WERI-Rb-1 (cell line): ENCODE data around the gene GLIS1.

Experiments used
- DNase-seq: peaks from one replicate; pipeline ENCODE4 v3.0.0-alpha.2; 2020
- H3K27ac ChIP-seq: fragments of 250-450 bp; sonication (Bioruptor Pico); 2 replicates; pipeline ENCODE4 v1.5.1; 2020; ENCODE audit warnings: mild to moderate bottlenecking, moderate library complexity
- H3K27me3 ChIP-seq: fragments of 250-450 bp; sonication (Bioruptor Pico); 2 replicates; pipeline ENCODE4 v1.5.1; 2021; ENCODE audit warnings: mild to moderate bottlenecking, low read depth, moderate library complexity; ENCODE audit not compliant: insufficient read depth, severe bottlenecking
- H3K36me3 ChIP-seq: fragments of 250-450 bp; sonication (Bioruptor Pico); 2 replicates; pipeline ENCODE4 v1.5.1; 2020; ENCODE audit warnings: mild to moderate bottlenecking, moderate library complexity
- H3K4me3 ChIP-seq: 2 replicates; pipeline ENCODE4 v1.5.1; 2011; ENCODE audit warnings: low read depth, mild to moderate bottlenecking, control low read depth, low read length
- H3K9me3 ChIP-seq: fragments of 250-450 bp; sonication (Bioruptor Pico); 2 replicates; pipeline ENCODE4 v1.5.1; 2021; ENCODE audit warnings: mild to moderate bottlenecking, moderate library complexity; ENCODE audit not compliant: severe bottlenecking
- CTCF ChIP-seq: IDR thresholded peaks from 2 replicates; pipeline ENCODE4 v1.5.1; 2011; ENCODE audit warnings: low read depth, mild to moderate bottlenecking, control low read depth, inconsistent platforms, low read length

The GLIS1 gene

GRCh38 chr1:53665996-53666395 lies 73.0 kb downstream of the GLIS1 start:
- DNase-seq, result no peak
- no peaks in the 10 kb centered on the region for H3K27me3 ChIP-seq
- TF ChIP-seq CTCF, result no peak
- no peaks in the 10 kb centered on the region for H3K36me3 ChIP-seq
- H3K9me3 ChIP-seq, result no peaks in the 10 kb centered on the region
- no peak overlapping the region for H3K4me3 ChIP-seq
- no peak overlapping the region for H3K27ac ChIP-seq

GRCh38 chr1:53663529-53664300 lies 75.2 kb downstream of the GLIS1 start:
- no peak for DNase-seq
- H3K36me3 ChIP-seq, result no peaks in the 10 kb centered on the region
- no peak overlapping the region for H3K27ac ChIP-seq
- no peak overlapping the region for H3K4me3 ChIP-seq
- H3K9me3 ChIP-seq, result no peaks in the 10 kb centered on the region
- H3K27me3 ChIP-seq, result no peaks in the 10 kb centered on the region
- no peak for TF ChIP-seq CTCF

GRCh38 chr1:53662951-53663350 lies 76.0 kb downstream of the GLIS1 start:
- Histone ChIP-seq H3K9me3 (no peaks in the 10 kb centered on the region), H3K27me3 (no peaks in the 10 kb centered on the region), H3K4me3 (no peak overlapping the region), H3K36me3 (no peaks in the 10 kb centered on the region), H3K27ac (no peak overlapping the region)
- DNase-seq, result no peak
- no peak for TF ChIP-seq CTCF

- no peak overlapping the region for H3K27ac ChIP-seq
- no peaks in the 10 kb centered on the region for H3K36me3 ChIP-seq
- H3K27me3 ChIP-seq, result no peaks in the 10 kb centered on the region
- no peak overlapping the region for H3K4me3 ChIP-seq
- DNase-seq, result no peak
- no peak for TF ChIP-seq CTCF
- no peaks in the 10 kb centered on the region for H3K9me3 ChIP-seq
Observed at GRCh38 chr1:53662169-53662568, 76.8 kb downstream of the GLIS1 start.

GRCh38 chr1:53661496-53661895 lies 77.5 kb downstream of the GLIS1 start:
- Histone ChIP-seq H3K27me3 (no peaks in the 10 kb centered on the region), H3K27ac (no peak overlapping the region), H3K4me3 (no peak overlapping the region), H3K9me3 (no peaks in the 10 kb centered on the region), H3K36me3 (no peaks in the 10 kb centered on the region)
- no peak for TF ChIP-seq CTCF
- no peak for DNase-seq

- Histone ChIP-seq H3K9me3 (no peaks in the 10 kb centered on the region), H3K27ac (no peak overlapping the region)
- DNase-seq, result no peak
Observed at GRCh38 chr1:53660666-53661065, 78.3 kb downstream of the GLIS1 start.

More at GRCh38 chr1:53660666-53661065, 78.3 kb downstream of the GLIS1 start:
- no peaks in the 10 kb centered on the region for H3K36me3 ChIP-seq
- no peak for TF ChIP-seq CTCF
- no peaks in the 10 kb centered on the region for H3K27me3 ChIP-seq
- no peak overlapping the region for H3K4me3 ChIP-seq
